ENCODE measurements around the gene ELK4.

- TF ChIP-seq FOXM1 (IDR thresholded peaks at IDR 0.05; ENCODE audit: borderline replicate concordance) = no peak
- TF ChIP-seq PKNOX1 (IDR thresholded peaks at IDR 0.05) = no peak
- no peak for TF ChIP-seq ELF4 (IDR thresholded peaks at IDR 0.05)
- no peak for TF ChIP-seq BHLHE40 (IDR thresholded peaks at IDR 0.05; ENCODE audit: borderline replicate concordance)
- TF ChIP-seq NFRKB (IDR thresholded peaks at IDR 0.05) = no peak
- no peak for TF ChIP-seq SP1 (IDR thresholded peaks at IDR 0.05)
- TF ChIP-seq CTBP1 (IDR thresholded peaks at IDR 0.05; ENCODE audit: borderline replicate concordance) = no peak
- TF ChIP-seq FOXK2 (IDR thresholded peaks at IDR 0.05) = no peak
- TF ChIP-seq L3MBTL2 (conservative IDR thresholded peaks at IDR 0.05) = no peak
Observed at GRCh38 chr1:205670150-205670446, 38.3 kb upstream of the ELK4 start.

All from HEK293T (cell line).